ENCODE data around the gene SLC22A12.

The SLC22A12 gene

GRCh38 chr11:64598106-64598796 is 7.2 kb downstream of the SLC22A12 start:
- Histone ChIP-seq H3K9me3 (ENCODE audit: severe bottlenecking) (no peaks in the 10 kb centered on the region), H3K4me3 (ENCODE audit: low read depth, low read length) (no peak overlapping the region), H3K27ac (no peak overlapping the region), H3K36me3 (no peaks in the 10 kb centered on the region), H3K27me3 (ENCODE audit: insufficient read depth, low read depth, severe bottlenecking) (no peaks in the 10 kb centered on the region)
- DNase-seq = no peak
- no peak for TF ChIP-seq CTCF (IDR thresholded peaks at IDR 0.05; ENCODE audit: low read depth, low read length)

GRCh38 chr11:64598797-64599697 is 8.0 kb downstream of the SLC22A12 start:
- no peak for DNase-seq
- TF ChIP-seq CTCF (IDR thresholded peaks at IDR 0.05; ENCODE audit: low read depth, low read length) = no peak
- Histone ChIP-seq H3K27ac (no peak overlapping the region), H3K36me3 (no peaks in the 10 kb centered on the region), H3K4me3 (ENCODE audit: low read depth, low read length) (no peak overlapping the region), H3K9me3 (ENCODE audit: severe bottlenecking) (no peaks in the 10 kb centered on the region), H3K27me3 (ENCODE audit: insufficient read depth, low read depth, severe bottlenecking) (no peaks in the 10 kb centered on the region)

- DNase-seq = no peak
- H3K9me3 ChIP-seq (ENCODE audit: severe bottlenecking) = no peaks in the 10 kb centered on the region
- no peaks in the 10 kb centered on the region for H3K27me3 ChIP-seq (ENCODE audit: insufficient read depth, low read depth, severe bottlenecking)
- H3K27ac ChIP-seq = no peak overlapping the region
- TF ChIP-seq CTCF (IDR thresholded peaks at IDR 0.05; ENCODE audit: low read depth, low read length) = no peak
- no peaks in the 10 kb centered on the region for H3K36me3 ChIP-seq
- no peak overlapping the region for H3K4me3 ChIP-seq (ENCODE audit: low read depth, low read length)
These were observed 8.7 kb downstream of the SLC22A12 start for GRCh38 chr11:64599698-64600211.

GRCh38 chr11:64600281-64600992 is 9.4 kb downstream of the SLC22A12 start:
- Histone ChIP-seq H3K9me3 (ENCODE audit: severe bottlenecking) (no peaks in the 10 kb centered on the region), H3K4me3 (ENCODE audit: low read depth, low read length) (no peak overlapping the region), H3K36me3 (no peaks in the 10 kb centered on the region), H3K27me3 (ENCODE audit: insufficient read depth, low read depth, severe bottlenecking) (no peaks in the 10 kb centered on the region), H3K27ac (no peak overlapping the region)
- TF ChIP-seq CTCF (IDR thresholded peaks at IDR 0.05; ENCODE audit: low read depth, low read length) = no peak
- no peak for DNase-seq

- H3K9me3 ChIP-seq (ENCODE audit: severe bottlenecking) = no peaks in the 10 kb centered on the region
- H3K27me3 ChIP-seq (ENCODE audit: insufficient read depth, low read depth, severe bottlenecking) = no peaks in the 10 kb centered on the region
- TF ChIP-seq CTCF (IDR thresholded peaks at IDR 0.05; ENCODE audit: low read depth, low read length) = no peak
- H3K36me3 ChIP-seq = no peaks in the 10 kb centered on the region
- no peak overlapping the region for H3K27ac ChIP-seq
- H3K4me3 ChIP-seq (ENCODE audit: low read depth, low read length) = no peak overlapping the region
- no peak for DNase-seq
These were observed 10.8 kb downstream of the SLC22A12 start for GRCh38 chr11:64601605-64602465.

Data from WERI-Rb-1 (cell line).